PC-9 (cell line): ENCODE results near the gene CADPS2.

Source experiments
- EZH2 ChIP-seq: fragments of 200-600 bp; sonication (generic); IDR thresholded peaks from 2 replicates; pipeline ENCODE4 v1.8.0; 2017; ENCODE audit warnings: antibody characterized with exemption, low read depth
- TF ChIP-seq, protein P1 (sequence below): fragments of 200-600 bp; sonication (generic); conservative IDR thresholded peaks from 2 replicates; pipeline ENCODE4 v1.6.1; 2017; ENCODE audit warnings: mixed run types, antibody characterized with exemption, mild to moderate bottlenecking, moderate library complexity

DNA sequence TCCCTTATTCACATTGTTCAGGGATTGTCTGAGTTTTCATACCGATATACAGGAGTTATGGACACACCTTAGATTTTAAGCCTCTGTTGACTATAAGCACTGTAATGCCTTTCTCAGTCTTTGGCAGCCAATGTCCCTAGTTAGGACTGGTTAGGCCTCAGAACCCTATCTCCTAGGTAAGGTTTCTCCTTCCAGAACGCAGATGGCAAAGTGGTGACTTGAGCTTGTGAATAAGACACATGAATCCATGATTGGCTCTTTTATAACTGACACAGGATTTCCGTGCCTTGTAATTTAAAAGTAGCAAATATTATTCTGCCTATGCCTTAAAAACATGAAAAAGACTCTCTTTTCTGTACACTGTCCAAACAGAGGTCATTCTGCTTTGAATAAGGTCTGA lies 171.1 kb downstream of the CADPS2 start:
- TF ChIP-seq, protein P1, sequence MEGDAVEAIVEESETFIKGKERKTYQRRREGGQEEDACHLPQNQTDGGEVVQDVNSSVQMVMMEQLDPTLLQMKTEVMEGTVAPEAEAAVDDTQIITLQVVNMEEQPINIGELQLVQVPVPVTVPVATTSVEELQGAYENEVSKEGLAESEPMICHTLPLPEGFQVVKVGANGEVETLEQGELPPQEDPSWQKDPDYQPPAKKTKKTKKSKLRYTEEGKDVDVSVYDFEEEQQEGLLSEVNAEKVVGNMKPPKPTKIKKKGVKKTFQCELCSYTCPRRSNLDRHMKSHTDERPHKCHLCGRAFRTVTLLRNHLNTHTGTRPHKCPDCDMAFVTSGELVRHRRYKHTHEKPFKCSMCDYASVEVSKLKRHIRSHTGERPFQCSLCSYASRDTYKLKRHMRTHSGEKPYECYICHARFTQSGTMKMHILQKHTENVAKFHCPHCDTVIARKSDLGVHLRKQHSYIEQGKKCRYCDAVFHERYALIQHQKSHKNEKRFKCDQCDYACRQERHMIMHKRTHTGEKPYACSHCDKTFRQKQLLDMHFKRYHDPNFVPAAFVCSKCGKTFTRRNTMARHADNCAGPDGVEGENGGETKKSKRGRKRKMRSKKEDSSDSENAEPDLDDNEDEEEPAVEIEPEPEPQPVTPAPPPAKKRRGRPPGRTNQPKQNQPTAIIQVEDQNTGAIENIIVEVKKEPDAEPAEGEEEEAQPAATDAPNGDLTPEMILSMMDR, result no peak
- TF ChIP-seq EZH2, result no peak
